HG03521 (cell line): Measurements from ENCODE around the gene OXER1.
A peak's percentile ranks its signal among the peaks of the same experiment; 100 is the strongest.
"Not testable (repeated sequence)": the region's sequence is repeated elsewhere in the genome, so short reads cannot be mapped to it uniquely, and the experiment has no call there.

Source experiments
- ATAC-seq: cut with Tn5 transposase; IDR thresholded peaks from one replicate; pipeline ENCODE4 v1.9.1; 2021; ENCODE audit warnings: mild to moderate bottlenecking, moderate library complexity; ENCODE audit not compliant: unreplicated experiment

The OXER1 gene

GRCh38 chr2:42754021-42754775 lies 9.7 kb downstream of the OXER1 start:
- ATAC-seq = peak; percentile 59

- ATAC-seq = no peak
Measured at GRCh38 chr2:42752816-42753813, 10.8 kb downstream of the OXER1 start.

- ATAC-seq = peak; percentile 66
Measured at GRCh38 chr2:42752314-42752713, 11.6 kb downstream of the OXER1 start.

- no peak for ATAC-seq
Measured at GRCh38 chr2:42748840-42749239, 15.1 kb downstream of the OXER1 start.

- no peak for ATAC-seq
Measured at GRCh38 chr2:42747422-42747821, 16.5 kb downstream of the OXER1 start.

- ATAC-seq = no peak
Measured at GRCh38 chr2:42744545-42745082, 19.3 kb downstream of the OXER1 start.

- no peak for ATAC-seq
Measured at GRCh38 chr2:42743659-42743990, 20.3 kb downstream of the OXER1 start.

GRCh38 chr2:42742740-42743658 lies 20.9 kb downstream of the OXER1 start:
- ATAC-seq = no peak

- ATAC-seq = no peak
Measured at GRCh38 chr2:42741140-42741539, 22.8 kb downstream of the OXER1 start.

GRCh38 chr2:42736598-42737322 lies 27.2 kb downstream of the OXER1 start:
- no peak for ATAC-seq

- ATAC-seq = no peak
Measured at GRCh38 chr2:42733852-42734251, 30.1 kb downstream of the OXER1 start.

- ATAC-seq = not testable (repeated sequence)
Measured at GRCh38 chr2:42731316-42731715, 32.6 kb downstream of the OXER1 start.

- no peak for ATAC-seq
Measured at GRCh38 chr2:42726680-42727079, 37.3 kb downstream of the OXER1 start.

- no peak for ATAC-seq
Measured at GRCh38 chr2:42725657-42726056, 38.3 kb downstream of the OXER1 start.

GRCh38 chr2:42724886-42725285 lies 39.0 kb downstream of the OXER1 start:
- ATAC-seq = no peak

- ATAC-seq = no peak
Measured at GRCh38 chr2:42723465-42723864, 40.5 kb downstream of the OXER1 start.

GRCh38 chr2:42722320-42723190 lies 41.4 kb downstream of the OXER1 start:
- peak; percentile 85 for ATAC-seq

GRCh38 chr2:42721898-42722297 lies 42.0 kb downstream of the OXER1 start:
- ATAC-seq = no peak

- ATAC-seq = no peak
Measured at GRCh38 chr2:42714686-42715085, 49.2 kb downstream of the OXER1 start.
